Thyroid gland (tissue), 4 donors: Measurements from ENCODE around the gene CTIF. TPM values are rescaled to one million over a fixed set of nuclear protein-coding genes. Genes with fewer than 3 reads are reported as not detected.
"Not testable (repeated sequence)": the region's sequence is repeated elsewhere in the genome, so short reads cannot be mapped to it uniquely, and the experiment has no call there.

ENCODE experiments used
- DNase-seq, 2 donors: peaks; one replicate each; pipeline ENCODE4 v3.0.0-alpha.2; 2019
- H3K27ac ChIP-seq, 3 donors: fragments of 200-600 bp; sonication (generic); 1 replicate in 2 of 3; 2 replicates in 1 of 3; pipeline ENCODE4 v1.5.1; 2016 to 2019; ENCODE audit warnings: mild to moderate bottlenecking in 1 of 3, moderate library complexity in 1 of 3
- H3K27me3 ChIP-seq: fragments of 200-600 bp; sonication (generic); one replicate; pipeline ENCODE4 v1.5.1; 2019
- H3K36me3 ChIP-seq, 2 donors: fragments of 200-600 bp; sonication (generic); one replicate each; pipeline ENCODE4 v1.5.1; 2016 to 2019
- H3K4me1 ChIP-seq, 2 donors: fragments of 200-600 bp; sonication (generic); one replicate each; pipeline ENCODE4 v1.5.1; 2017 to 2019
- H3K4me3 ChIP-seq, 3 donors: fragments of 200-600 bp; sonication (generic); replicated peaks in 1 of 3; 1 replicate in 2 of 3; 2 replicates in 1 of 3; pipeline ENCODE4 v1.5.1; 2016; ENCODE audit warnings: mild to moderate bottlenecking in 1 of 3
- H3K9me3 ChIP-seq: fragments of 200-600 bp; sonication (generic); one replicate; pipeline ENCODE4 v1.5.1; 2017
- POLR2A ChIP-seq, 2 donors: fragments of 450-650 bp; IDR thresholded peaks; one replicate each; pipeline ENCODE4 v1.6.1; 2017; ENCODE audit warnings: antibody characterized with exemption in 2 of 2, mild to moderate bottlenecking in 2 of 2, moderate library complexity in 1 of 2
- WGBS, 2 donors: methylation state at CpG; one replicate each; pipeline ENCODE4 v1.1.5; 2017; 5-methylcytosine and 5-hydroxymethylcytosine counted together
- intact Hi-C: fragments of 100-400 bp; cut with DNase I; formaldehyde crosslinking; loops from one replicate; pipeline ENCODE4 v1.15.1; 2023
- total RNA-seq, 4 donors: library from RNA; depleted of rRNA; stranded (reverse); fragments of >200 nt; gene quantifications; one replicate each; pipeline ENCODE4 v1.2.3, GENCODE V29; 2016
- TF ChIP-seq, protein P1 (sequence below), 6 experiments: fragments of 200-600 bp in 3 of 6; fragments of 450-650 bp in 3 of 6; sonication (generic) in 3 of 6; IDR thresholded peaks; one replicate each; pipeline ENCODE4 v1.5.1; 2016 to 2019; ENCODE audit warnings: antibody characterized with exemption in 6 of 6, mild to moderate bottlenecking in 2 of 6, inconsistent platforms in 1 of 6, moderate library complexity in 1 of 6

The CTIF gene
- total RNA-seq, 4 donors from 2014 or later, result 18.7 to 29.8 (median 23.6) TPM

DNA sequence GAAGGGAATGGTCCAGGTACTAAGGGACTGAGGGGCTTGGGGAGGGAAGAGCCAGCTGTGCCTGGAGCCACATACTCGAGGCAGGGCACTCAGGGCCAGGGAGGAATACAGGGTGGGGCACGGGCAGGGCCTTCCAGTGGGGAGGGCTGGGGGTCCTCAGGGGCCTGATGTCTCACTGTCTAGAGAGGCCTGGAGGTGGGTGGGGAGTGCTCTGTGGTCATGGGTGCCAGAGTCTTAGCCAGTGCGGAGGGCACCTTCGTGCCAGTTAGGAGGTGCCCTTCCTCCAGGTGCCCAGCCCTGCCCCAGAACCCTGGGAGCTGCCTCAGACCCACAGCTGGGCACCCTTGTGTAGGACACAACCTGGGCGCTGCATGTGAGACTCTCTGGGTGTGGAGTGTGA lies 330.8 kb downstream of the CTIF start:
- Histone ChIP-seq H3K27ac (no peak overlapping the region), H3K4me1 (peaks cover 0 to 15% of the 10 kb centered on the region in 2 donors), H3K36me3 (no peaks in the 10 kb centered on the region), H3K27me3 (no peaks in the 10 kb centered on the region), H3K9me3 (no peaks in the 10 kb centered on the region), H3K4me3 (no peak overlapping the region)
- no peak for DNase-seq
- intact Hi-C loops, result no loop called here
- 91 to 95% methylated on average over 2 to 5 of the region's 5 CpGs for WGBS, 2 donors
- no peak for TF ChIP-seq POLR2A (IDR thresholded peaks at IDR 0.05)
- TF ChIP-seq, protein P1, sequence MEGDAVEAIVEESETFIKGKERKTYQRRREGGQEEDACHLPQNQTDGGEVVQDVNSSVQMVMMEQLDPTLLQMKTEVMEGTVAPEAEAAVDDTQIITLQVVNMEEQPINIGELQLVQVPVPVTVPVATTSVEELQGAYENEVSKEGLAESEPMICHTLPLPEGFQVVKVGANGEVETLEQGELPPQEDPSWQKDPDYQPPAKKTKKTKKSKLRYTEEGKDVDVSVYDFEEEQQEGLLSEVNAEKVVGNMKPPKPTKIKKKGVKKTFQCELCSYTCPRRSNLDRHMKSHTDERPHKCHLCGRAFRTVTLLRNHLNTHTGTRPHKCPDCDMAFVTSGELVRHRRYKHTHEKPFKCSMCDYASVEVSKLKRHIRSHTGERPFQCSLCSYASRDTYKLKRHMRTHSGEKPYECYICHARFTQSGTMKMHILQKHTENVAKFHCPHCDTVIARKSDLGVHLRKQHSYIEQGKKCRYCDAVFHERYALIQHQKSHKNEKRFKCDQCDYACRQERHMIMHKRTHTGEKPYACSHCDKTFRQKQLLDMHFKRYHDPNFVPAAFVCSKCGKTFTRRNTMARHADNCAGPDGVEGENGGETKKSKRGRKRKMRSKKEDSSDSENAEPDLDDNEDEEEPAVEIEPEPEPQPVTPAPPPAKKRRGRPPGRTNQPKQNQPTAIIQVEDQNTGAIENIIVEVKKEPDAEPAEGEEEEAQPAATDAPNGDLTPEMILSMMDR (IDR thresholded peaks at IDR 0.05), result no peak

DNA sequence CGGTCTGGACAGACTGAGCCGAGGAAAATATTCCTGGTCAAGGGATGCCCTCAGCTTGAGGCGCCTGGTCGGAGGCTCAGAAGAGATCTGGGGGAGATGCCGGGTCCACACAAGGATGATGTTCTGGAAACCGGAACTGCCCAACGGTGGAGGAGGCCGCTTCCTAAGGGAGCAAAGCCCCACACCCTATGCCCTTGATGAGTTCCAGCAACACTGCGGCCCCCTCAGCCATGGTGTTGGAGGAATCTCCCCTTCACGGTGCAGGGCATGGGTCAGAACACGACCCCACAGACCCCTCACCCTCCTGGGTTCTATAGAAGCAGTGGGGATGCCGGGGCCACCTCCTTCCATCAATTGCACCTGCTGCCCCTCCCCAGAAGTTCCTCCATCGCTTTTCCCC lies 332.1 kb downstream of the CTIF start:
- WGBS, 2 donors, result 93 to 94% methylated on average over 9 to 13 of the region's 13 CpGs
- H3K36me3 ChIP-seq, intact Hi-C loops, H3K27ac ChIP-seq, H3K4me3 ChIP-seq, H3K27me3 ChIP-seq, DNase-seq, H3K9me3 ChIP-seq: not testable (repeated sequence)
- peaks cover 0 to 15% of the 10 kb centered on the region in 2 donors for H3K4me1 ChIP-seq

DNA sequence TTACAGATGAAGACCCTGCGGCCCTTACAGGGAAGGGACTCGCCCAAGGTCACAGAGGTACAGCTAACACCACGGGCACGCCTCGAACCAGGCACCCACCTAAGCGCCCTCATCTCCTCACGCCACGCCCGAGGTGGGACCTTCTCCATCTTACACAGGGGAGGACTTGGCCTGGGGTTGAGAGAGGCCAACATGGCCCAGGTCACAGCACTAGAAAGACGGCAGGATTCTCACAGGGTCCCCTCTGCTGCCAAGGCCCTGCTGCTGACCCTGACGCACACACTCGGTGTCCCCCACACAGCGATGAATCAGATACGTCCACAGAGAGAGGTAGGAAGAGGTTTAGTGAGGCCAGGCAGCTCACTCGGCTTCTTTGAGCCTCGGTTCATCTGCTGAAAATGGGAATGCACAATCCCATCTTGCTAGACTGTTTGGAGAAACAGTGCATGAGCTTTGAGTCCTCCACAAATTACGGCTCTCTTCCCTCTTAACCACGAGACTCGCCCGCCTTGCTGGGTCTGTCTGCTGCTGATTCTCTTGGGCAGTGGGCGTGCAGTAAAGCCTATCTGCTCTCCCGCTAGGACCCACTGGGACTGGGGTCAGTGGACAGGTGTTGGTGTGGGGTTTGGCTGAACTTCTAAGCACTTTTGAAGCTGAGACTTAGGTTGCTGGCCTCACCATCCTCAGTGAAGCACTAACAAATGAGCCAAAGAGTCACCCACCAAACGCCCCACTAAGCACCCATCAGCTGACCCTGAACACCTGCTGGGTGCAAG lies 332.7 kb downstream of the CTIF start:
- H3K36me3 ChIP-seq, result no peaks in the 10 kb centered on the region
- WGBS, 2 donors, result 92 to 95% methylated on average over 22 to 23 of the region's 23 CpGs
- H3K27me3 ChIP-seq, result no peaks in the 10 kb centered on the region
- no peak for TF ChIP-seq POLR2A (IDR thresholded peaks at IDR 0.05)
- TF ChIP-seq, protein P1 (IDR thresholded peaks at IDR 0.05), result no peak
- H3K27ac ChIP-seq, result no peak overlapping the region
- intact Hi-C loops, result no loop called here
- no peak overlapping the region for H3K4me3 ChIP-seq
- peaks cover 0 to 9% of the 10 kb centered on the region in 2 donors for H3K4me1 ChIP-seq
- no peaks in the 10 kb centered on the region for H3K9me3 ChIP-seq
- DNase-seq, result no peak

DNA sequence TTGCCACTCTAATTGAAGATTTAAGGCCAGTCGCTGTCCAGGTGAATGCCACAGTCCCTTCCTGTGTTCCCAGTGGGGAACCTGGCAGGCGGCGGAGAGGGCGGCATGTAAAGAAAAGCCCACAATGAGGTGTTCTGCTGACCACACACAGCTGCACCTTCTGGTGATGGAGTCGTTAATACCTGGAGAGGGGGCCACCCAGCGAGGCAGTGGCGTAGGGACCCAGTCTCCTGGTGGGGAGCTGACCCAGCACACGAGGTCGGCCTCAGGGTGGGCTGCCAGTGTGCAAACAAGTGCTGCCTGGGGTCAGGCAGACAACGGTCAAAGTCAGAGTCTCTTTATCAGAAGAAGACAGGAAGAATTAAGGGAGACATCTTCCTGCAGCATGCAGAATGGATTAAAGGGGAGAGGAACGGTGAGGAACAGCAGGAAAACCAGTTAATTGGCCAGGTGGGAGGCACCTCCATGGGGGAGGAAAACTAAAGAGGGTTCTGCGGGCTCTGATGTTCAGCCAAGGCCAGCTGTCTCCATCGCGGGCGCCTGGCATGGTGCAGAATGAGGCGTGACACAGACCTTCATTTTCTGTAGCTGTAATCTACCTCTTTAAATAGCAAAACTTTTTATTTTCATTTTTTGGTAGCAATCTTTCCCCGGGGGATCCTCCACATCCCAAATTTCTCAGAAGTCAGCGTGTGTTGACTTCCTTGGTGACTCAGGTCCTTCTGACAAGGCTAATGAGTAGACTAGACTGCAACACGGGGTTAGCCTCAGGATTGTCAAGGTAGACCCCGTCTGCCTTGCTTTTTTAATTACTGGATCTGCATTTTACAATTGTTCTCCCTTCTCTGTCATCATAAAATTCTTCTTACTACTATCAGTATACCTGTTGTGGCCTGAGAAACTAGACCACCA lies 333.7 kb downstream of the CTIF start:
- 86 to 88% methylated on average over 20 of the region's 20 CpGs for WGBS, 2 donors
- no peaks in the 10 kb centered on the region for H3K9me3 ChIP-seq
- H3K4me3 ChIP-seq, result no peak overlapping the region
- intact Hi-C loops, result no loop called here
- no peak for DNase-seq
- peaks cover 0 to 9% of the 10 kb centered on the region in 2 donors for H3K4me1 ChIP-seq
- TF ChIP-seq POLR2A (IDR thresholded peaks at IDR 0.05), result no peak
- TF ChIP-seq, protein P1 (IDR thresholded peaks at IDR 0.05), result no peak
- H3K27ac ChIP-seq, result no peak overlapping the region
- no peaks in the 10 kb centered on the region for H3K36me3 ChIP-seq
- no peaks in the 10 kb centered on the region for H3K27me3 ChIP-seq

DNA sequence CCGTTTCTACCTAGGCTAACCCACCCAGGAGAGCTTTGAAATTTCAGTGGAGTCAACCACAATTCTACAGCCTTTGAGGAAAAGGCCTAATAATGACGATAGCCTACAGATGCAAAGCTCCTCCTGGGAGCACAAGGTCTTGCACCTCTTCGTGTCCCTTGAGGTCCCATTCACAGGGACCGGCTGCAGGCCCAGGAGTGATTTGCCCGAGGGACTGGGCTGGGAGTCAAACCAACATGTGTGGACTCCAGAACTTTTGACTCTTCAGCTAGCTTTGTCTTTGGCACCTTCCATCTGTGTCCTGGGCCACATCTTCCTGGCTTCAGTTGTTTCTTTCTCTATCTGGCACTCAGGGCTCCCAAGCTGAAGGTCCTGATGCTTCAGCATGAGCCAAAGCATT lies 335.4 kb downstream of the CTIF start:
- Histone ChIP-seq H3K27me3 (no peaks in the 10 kb centered on the region), H3K27ac (no peak overlapping the region), H3K4me3 (no peak overlapping the region), H3K36me3 (no peaks in the 10 kb centered on the region), H3K9me3 (no peaks in the 10 kb centered on the region), H3K4me1 (peaks cover 0 to 2% of the 10 kb centered on the region in 2 donors)
- WGBS, 2 donors, result 80 to 96% methylated on average over 5 of the region's 5 CpGs
- TF ChIP-seq POLR2A (IDR thresholded peaks at IDR 0.05), result no peak
- TF ChIP-seq, protein P1 (IDR thresholded peaks at IDR 0.05), result no peak
- no peak for DNase-seq
- intact Hi-C loops, result no loop called here
